Measurements from ENCODE around the gene F2. TPM values are rescaled to one million over a fixed set of nuclear protein-coding genes. Genes with fewer than 3 reads are reported as not detected.
A peak's percentile ranks its signal among the peaks of the same experiment; 100 is the strongest.

F2 gene
- total RNA-seq, 4 donors from 2014 or later = 1.4 to 3.0 TPM; not detected in 2

DNA sequence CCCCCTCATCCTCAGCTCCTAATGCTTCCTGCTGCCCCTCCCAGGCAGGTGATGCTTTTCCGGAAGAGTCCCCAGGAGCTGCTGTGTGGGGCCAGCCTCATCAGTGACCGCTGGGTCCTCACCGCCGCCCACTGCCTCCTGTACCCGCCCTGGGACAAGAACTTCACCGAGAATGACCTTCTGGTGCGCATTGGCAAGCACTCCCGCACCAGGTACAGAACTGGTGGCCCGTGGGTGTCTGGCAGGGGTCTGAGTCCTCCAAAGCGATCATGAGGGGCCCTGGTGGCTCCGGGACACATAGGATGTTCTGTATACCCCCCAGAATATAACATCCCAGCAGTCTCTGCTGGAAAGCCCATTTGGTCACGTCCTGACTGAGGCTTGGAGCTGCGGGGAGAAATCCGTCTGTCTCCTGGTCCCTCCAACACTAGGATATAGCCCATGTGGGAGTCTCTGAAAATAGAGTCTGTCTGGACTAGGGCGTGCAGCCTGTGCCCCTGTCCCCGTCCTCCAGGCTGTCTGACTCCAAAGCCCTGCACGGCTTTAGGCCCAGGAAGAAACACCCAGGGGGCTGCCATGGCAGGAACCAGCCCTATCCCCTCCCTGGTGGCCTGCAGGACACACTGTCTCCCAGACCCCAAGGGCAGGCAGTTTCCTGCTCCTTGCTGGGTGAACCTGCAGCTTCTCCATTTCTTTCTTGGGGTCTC, 9.1 kb downstream of the F2 start:
- TF ChIP-seq, protein P1, sequence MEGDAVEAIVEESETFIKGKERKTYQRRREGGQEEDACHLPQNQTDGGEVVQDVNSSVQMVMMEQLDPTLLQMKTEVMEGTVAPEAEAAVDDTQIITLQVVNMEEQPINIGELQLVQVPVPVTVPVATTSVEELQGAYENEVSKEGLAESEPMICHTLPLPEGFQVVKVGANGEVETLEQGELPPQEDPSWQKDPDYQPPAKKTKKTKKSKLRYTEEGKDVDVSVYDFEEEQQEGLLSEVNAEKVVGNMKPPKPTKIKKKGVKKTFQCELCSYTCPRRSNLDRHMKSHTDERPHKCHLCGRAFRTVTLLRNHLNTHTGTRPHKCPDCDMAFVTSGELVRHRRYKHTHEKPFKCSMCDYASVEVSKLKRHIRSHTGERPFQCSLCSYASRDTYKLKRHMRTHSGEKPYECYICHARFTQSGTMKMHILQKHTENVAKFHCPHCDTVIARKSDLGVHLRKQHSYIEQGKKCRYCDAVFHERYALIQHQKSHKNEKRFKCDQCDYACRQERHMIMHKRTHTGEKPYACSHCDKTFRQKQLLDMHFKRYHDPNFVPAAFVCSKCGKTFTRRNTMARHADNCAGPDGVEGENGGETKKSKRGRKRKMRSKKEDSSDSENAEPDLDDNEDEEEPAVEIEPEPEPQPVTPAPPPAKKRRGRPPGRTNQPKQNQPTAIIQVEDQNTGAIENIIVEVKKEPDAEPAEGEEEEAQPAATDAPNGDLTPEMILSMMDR (IDR thresholded peaks at IDR 0.05 in 4 of 5, conservative IDR thresholded peaks at IDR 0.05 in 1 of 5) = no peak
- no peak for TF ChIP-seq POLR2A (IDR thresholded peaks at IDR 0.05)
- H3K4me3 ChIP-seq = no peak overlapping the region
- H3K4me1 ChIP-seq = no peaks in the 10 kb centered on the region
- no peaks in the 10 kb centered on the region for H3K9me3 ChIP-seq
- ATAC-seq (no peak), DNase-seq (no peak)
- intact Hi-C loops (cut with DNase I; ENCODE audit: low total_unique reads) (no loop called here), in situ Hi-C loops (cut with MboI; ENCODE audit: low sequenced_read_pairs in 4 of 4) (no loop called here)
- H3K27ac ChIP-seq = no peak overlapping the region
- no peaks in the 10 kb centered on the region for H3K27me3 ChIP-seq
- H3K36me3 ChIP-seq = no peaks in the 10 kb centered on the region

- H3K27me3 ChIP-seq = no peaks in the 10 kb centered on the region
- no peak for TF ChIP-seq POLR2A (IDR thresholded peaks at IDR 0.05)
- intact Hi-C loops (cut with DNase I; ENCODE audit: low total_unique reads) (no loop called here), in situ Hi-C loops (cut with MboI; ENCODE audit: low sequenced_read_pairs in 4 of 4) (no loop called here)
- H3K27ac ChIP-seq = no peak overlapping the region
- no peak overlapping the region for H3K4me3 ChIP-seq
- no peaks in the 10 kb centered on the region for H3K9me3 ChIP-seq
- no peaks in the 10 kb centered on the region for H3K4me1 ChIP-seq
- no peak for ATAC-seq
- no peak for DNase-seq
- H3K36me3 ChIP-seq = no peaks in the 10 kb centered on the region
Observed at GRCh38 chr11:46728659-46729040, 9.6 kb downstream of the F2 start.

- Histone ChIP-seq H3K27me3 (no peaks in the 10 kb centered on the region), H3K27ac (no peak overlapping the region), H3K9me3 (no peaks in the 10 kb centered on the region), H3K4me3 (no peak overlapping the region), H3K36me3 (no peaks in the 10 kb centered on the region), H3K4me1 (no peaks in the 10 kb centered on the region)
- TF ChIP-seq, protein P1 (IDR thresholded peaks at IDR 0.05 in 4 of 5, conservative IDR thresholded peaks at IDR 0.05 in 1 of 5) = no peak
- TF ChIP-seq POLR2A (IDR thresholded peaks at IDR 0.05) = no peak
- ATAC-seq (no peak), DNase-seq (no peak)
- intact Hi-C loops (cut with DNase I; ENCODE audit: low total_unique reads) (no loop called here), in situ Hi-C loops (cut with MboI; ENCODE audit: low sequenced_read_pairs in 4 of 4) (no loop called here)
Observed at GRCh38 chr11:46729110-46730027, 10.4 kb downstream of the F2 start.

- H3K36me3 ChIP-seq = no peaks in the 10 kb centered on the region
- H3K4me1 ChIP-seq = no peaks in the 10 kb centered on the region
- ATAC-seq (peak in 1 of 2 donors; percentile 52), DNase-seq (no peak)
- H3K27me3 ChIP-seq = no peaks in the 10 kb centered on the region
- no peaks in the 10 kb centered on the region for H3K9me3 ChIP-seq
- intact Hi-C loops (cut with DNase I; ENCODE audit: low total_unique reads) (no loop called here), in situ Hi-C loops (cut with MboI; ENCODE audit: low sequenced_read_pairs in 4 of 4) (no loop called here)
- TF ChIP-seq POLR2A (IDR thresholded peaks at IDR 0.05) = no peak
- TF ChIP-seq, protein P1 (IDR thresholded peaks at IDR 0.05 in 4 of 5, conservative IDR thresholded peaks at IDR 0.05 in 1 of 5) = no peak
- no peak overlapping the region for H3K4me3 ChIP-seq
- no peak overlapping the region for H3K27ac ChIP-seq
Observed at GRCh38 chr11:46731545-46731944, 12.5 kb downstream of the F2 start.

DNA sequence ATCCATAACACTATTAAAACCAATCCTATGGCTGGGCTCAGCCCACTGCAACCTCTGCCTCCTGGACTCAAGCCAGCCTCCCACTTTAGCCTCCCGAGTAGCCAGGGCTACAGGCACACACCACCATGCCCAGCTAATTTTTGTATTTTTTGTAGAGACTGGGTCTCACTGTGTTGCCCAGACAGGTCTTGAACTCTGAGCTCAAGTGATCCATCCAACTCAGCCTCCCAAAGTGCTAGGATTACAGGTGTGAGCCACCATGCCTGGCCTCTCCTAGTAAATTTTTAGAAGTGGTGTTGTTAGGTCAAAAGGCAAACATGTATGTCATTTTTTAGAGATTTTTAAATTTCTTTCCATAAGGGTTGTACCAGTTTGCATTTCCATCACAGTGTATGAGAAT, 14.2 kb downstream of the F2 start:
- in situ Hi-C loops (cut with MboI; ENCODE audit: low sequenced_read_pairs in 4 of 4) (no loop called here), intact Hi-C loops (cut with DNase I; ENCODE audit: low total_unique reads) (no loop called here)
- Histone ChIP-seq H3K9me3 (no peaks in the 10 kb centered on the region), H3K27me3 (no peaks in the 10 kb centered on the region), H3K27ac (no peak overlapping the region), H3K4me1 (no peaks in the 10 kb centered on the region), H3K4me3 (no peak overlapping the region), H3K36me3 (no peaks in the 10 kb centered on the region)
- no peak for TF ChIP-seq POLR2A (IDR thresholded peaks at IDR 0.05)
- TF ChIP-seq, protein P1 (IDR thresholded peaks at IDR 0.05 in 4 of 5, conservative IDR thresholded peaks at IDR 0.05 in 1 of 5) = no peak
- no peak for ATAC-seq
- no peak for DNase-seq
